SK-N-SH (cell line): ENCODE data around the gene RAPGEF1.

Source experiments
- CHD2 ChIP-seq: fragments of 150-350 bp; IDR thresholded peaks from 2 replicates; pipeline ENCODE4 v1.6.1; 2018; ENCODE audit warnings: low read length; ENCODE audit not compliant: partially characterized antibody
- ELF1 ChIP-seq: IDR thresholded peaks from 2 replicates; pipeline ENCODE4 v1.4.0; 2012
- EP300 ChIP-seq, 2 experiments: IDR thresholded peaks; 2 replicates each; pipeline versions ENCODE4 v1.4.0 to v1.6.1; 2012; ENCODE audit warnings: borderline replicate concordance in 1 of 2, low read depth in 1 of 2, low read length in 1 of 2
- EZH2phosphoT487 ChIP-seq: fragments of 200-600 bp; sonication (generic); IDR thresholded peaks from 2 replicates; pipeline ENCODE4 v1.6.1; 2017; ENCODE audit warnings: low read depth, mixed run types, mild to moderate bottlenecking, antibody characterized with exemption, moderate library complexity, borderline replicate concordance
- JUND ChIP-seq: IDR thresholded peaks from 2 replicates; pipeline ENCODE4 v1.4.0; 2012
- MAX ChIP-seq: IDR thresholded peaks from 2 replicates; pipeline ENCODE4 v1.4.0; 2012; ENCODE audit warnings: low read depth
- MEF2A ChIP-seq: IDR thresholded peaks from 2 replicates; pipeline ENCODE4 v1.4.0; 2012; ENCODE audit warnings: low read depth, borderline replicate concordance
- MXI1 ChIP-seq: IDR thresholded peaks from 2 replicates; pipeline ENCODE4 v1.6.1; 2012; ENCODE audit warnings: mild to moderate bottlenecking, low read depth, low read length, improper control_type of control experiment
- POLR2AphosphoS5 ChIP-seq: IDR thresholded peaks from 2 replicates; pipeline ENCODE4 v1.6.1; 2012; ENCODE audit warnings: low read depth, low read length
- RAD21 ChIP-seq: IDR thresholded peaks from 2 replicates; pipeline ENCODE4 v1.6.1; 2012; ENCODE audit warnings: mild to moderate bottlenecking, low read length
- YY1 ChIP-seq: IDR thresholded peaks from 2 replicates; pipeline ENCODE4 v1.4.0; 2012; ENCODE audit warnings: low read depth, mild to moderate bottlenecking
- TF ChIP-seq, protein P1 (sequence below): fragments of 200-600 bp; sonication (generic); IDR thresholded peaks from 2 replicates; pipeline ENCODE4 v1.6.1; 2017; ENCODE audit warnings: antibody characterized with exemption, mild to moderate bottlenecking, moderate library complexity

- TF ChIP-seq, protein P1, sequence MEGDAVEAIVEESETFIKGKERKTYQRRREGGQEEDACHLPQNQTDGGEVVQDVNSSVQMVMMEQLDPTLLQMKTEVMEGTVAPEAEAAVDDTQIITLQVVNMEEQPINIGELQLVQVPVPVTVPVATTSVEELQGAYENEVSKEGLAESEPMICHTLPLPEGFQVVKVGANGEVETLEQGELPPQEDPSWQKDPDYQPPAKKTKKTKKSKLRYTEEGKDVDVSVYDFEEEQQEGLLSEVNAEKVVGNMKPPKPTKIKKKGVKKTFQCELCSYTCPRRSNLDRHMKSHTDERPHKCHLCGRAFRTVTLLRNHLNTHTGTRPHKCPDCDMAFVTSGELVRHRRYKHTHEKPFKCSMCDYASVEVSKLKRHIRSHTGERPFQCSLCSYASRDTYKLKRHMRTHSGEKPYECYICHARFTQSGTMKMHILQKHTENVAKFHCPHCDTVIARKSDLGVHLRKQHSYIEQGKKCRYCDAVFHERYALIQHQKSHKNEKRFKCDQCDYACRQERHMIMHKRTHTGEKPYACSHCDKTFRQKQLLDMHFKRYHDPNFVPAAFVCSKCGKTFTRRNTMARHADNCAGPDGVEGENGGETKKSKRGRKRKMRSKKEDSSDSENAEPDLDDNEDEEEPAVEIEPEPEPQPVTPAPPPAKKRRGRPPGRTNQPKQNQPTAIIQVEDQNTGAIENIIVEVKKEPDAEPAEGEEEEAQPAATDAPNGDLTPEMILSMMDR: no peak
- no peak for TF ChIP-seq MEF2A
- TF ChIP-seq CHD2: no peak
- TF ChIP-seq EZH2phosphoT487: no peak
- no peak for TF ChIP-seq JUND
- no peak for TF ChIP-seq MAX
- no peak for TF ChIP-seq ELF1
- TF ChIP-seq MXI1: no peak
- TF ChIP-seq YY1: no peak
- TF ChIP-seq EP300 (IDR thresholded peaks at IDR 0.05; ENCODE audit: borderline replicate concordance in 1 of 2, low read depth in 1 of 2, low read length in 1 of 2): no peak
- no peak for TF ChIP-seq POLR2AphosphoS5
- TF ChIP-seq RAD21: no peak
Observed at GRCh38 chr9:131671133-131671520, 68.7 kb downstream of the RAPGEF1 start.
